Measurements from ENCODE around the gene FGF22. TPM values are rescaled to one million over a fixed set of nuclear protein-coding genes. Genes with fewer than 3 reads are reported as not detected.
A peak's percentile ranks its signal among the peaks of the same experiment; 100 is the strongest.

The FGF22 gene
- total and polyA plus RNA-seq, 2 donors (not counting 1 experiment from before 2014, with no cell fraction given): 0.34 to 2.9 TPM

DNA sequence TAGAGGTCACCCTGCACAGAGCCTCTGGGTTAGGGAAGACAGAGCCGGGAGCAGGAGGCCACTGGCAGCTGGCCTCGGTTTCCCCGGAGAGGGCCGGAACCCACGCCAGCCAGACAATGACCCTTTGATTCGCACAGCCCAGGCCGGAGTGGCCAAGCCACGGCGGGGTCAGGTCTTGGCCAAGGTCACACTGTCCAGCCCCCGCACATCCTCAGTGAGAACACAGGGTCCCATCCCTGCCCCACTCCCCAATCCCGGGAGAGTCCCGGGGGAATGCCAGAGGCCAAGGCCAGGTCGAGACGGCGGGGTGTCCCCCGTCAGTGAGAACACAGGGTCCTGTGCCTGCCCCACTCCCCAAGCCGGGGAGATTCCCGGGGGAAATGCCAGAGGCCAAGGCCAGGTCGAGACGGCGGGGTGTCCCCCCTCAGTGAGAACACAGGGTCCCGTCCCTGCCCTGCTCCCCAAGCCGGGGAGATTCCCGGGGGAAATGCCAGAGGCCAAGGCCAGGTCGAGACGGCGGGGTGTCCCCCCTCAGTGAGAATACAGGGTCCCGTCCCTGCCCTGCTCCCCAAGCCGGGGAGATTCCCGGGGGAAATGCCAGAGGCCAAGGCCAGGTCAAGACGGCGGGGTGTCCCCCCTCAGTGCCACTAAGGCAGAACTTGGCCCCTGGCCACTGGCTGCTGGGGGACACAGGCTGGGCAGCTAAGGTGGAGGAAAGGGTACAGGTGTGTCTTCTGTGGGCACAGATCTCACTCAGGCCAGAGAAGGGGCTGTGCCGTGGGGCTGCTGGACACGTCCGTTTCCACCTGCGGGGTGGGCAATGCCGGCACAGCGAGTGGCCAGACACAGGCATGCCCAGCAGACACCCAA is 34.8 kb downstream of the FGF22 start:
- Mint-ChIP-seq H3K9me3 (ENCODE audit: insufficient read depth) (no peaks in the 10 kb centered on the region), H3K4me1 (peaks cover 9% of the 10 kb centered on the region), H3K27me3 (peaks cover 14% of the 10 kb centered on the region), H3K4me3 (no peak overlapping the region), H3K27ac (no peak overlapping the region)
- no peak for TF ChIP-seq EZH2 (IDR thresholded peaks at IDR 0.05; ENCODE audit: borderline replicate concordance, insufficient read depth, low read depth, low read length, poor library complexity, severe bottlenecking)
- no peak for TF ChIP-seq CTCF (IDR thresholded peaks at IDR 0.05)
- intact Hi-C loops (cut with micrococcal nuclease): no loop called here
- Histone ChIP-seq H3K27ac (ENCODE audit: low read length in 2 of 2) (no peak overlapping the region), H3K9ac (ENCODE audit: low read length) (no peak overlapping the region), H3K4me2 (replicated peaks; ENCODE audit: low read depth, low read length, poor library complexity, severe bottlenecking) (no peak overlapping the region), H3K36me3 (replicated peaks in 1 of 2; ENCODE audit: control extremely low read depth in 1 of 2, control insufficient read depth in 1 of 2, extremely low read depth in 1 of 2, insufficient read depth in 2 of 2, low read length in 1 of 2) (no peaks in the 10 kb centered on the region), H2AFZ (ENCODE audit: insufficient read depth, low read depth, low read length, poor library complexity, severe bottlenecking) (no peak overlapping the region), H3K79me2 (ENCODE audit: control insufficient read depth, insufficient read depth, low read length) (no peaks in the 10 kb centered on the region), H3K27me3 (replicated peaks in 1 of 4; ENCODE audit: control extremely low read depth in 1 of 4, control insufficient read depth in 3 of 4, insufficient read depth in 4 of 4, low read length in 3 of 4) (peaks cover 0 to 46% (median 12%) of the 10 kb centered on the region in 4 experiments), H3K9me3 (ENCODE audit: control extremely low read depth in 1 of 3, control insufficient read depth in 2 of 3, insufficient read depth in 1 of 3, low read length in 2 of 3) (peaks cover 0 to 22% (median 0%) of the 10 kb centered on the region in 3 donors), H3K4me1 (ENCODE audit: control insufficient read depth in 2 of 2, insufficient read depth in 2 of 2, low read length in 2 of 2) (peaks cover 11% of the 10 kb centered on the region in 2 donors), H4K20me1 (ENCODE audit: control insufficient read depth, insufficient read depth, low read length, poor library complexity, severe bottlenecking) (peaks cover 18% of the 10 kb centered on the region), H3K4me3 (ENCODE audit: control extremely low read depth in 1 of 5, extremely low read depth in 1 of 5, insufficient read depth in 1 of 5, low read depth in 2 of 5, low read length in 4 of 5) (no peak overlapping the region)
- ChIA-PET CTCF (no interaction called here), POLR2A (no interaction called here)
- no peak for DNase-seq
- ATAC-seq (ENCODE audit: low read depth): no peak
- 79% methylated on average over 34 of the region's 38 CpGs for WGBS (ENCODE audit: insufficient coverage)

GRCh38 chr19:676007-676338 is 36.3 kb downstream of the FGF22 start:
- H3K4me3 ChIP-seq (ENCODE audit: control extremely low read depth in 1 of 5, extremely low read depth in 1 of 5, insufficient read depth in 1 of 5, low read depth in 2 of 5, low read length in 4 of 5): no peak overlapping the region
- H3K27me3 ChIP-seq (replicated peaks in 1 of 4; ENCODE audit: control extremely low read depth in 1 of 4, control insufficient read depth in 3 of 4, insufficient read depth in 4 of 4, low read length in 3 of 4): peaks cover 0 to 39% (median 12%) of the 10 kb centered on the region in 4 experiments
- TF ChIP-seq CTCF (IDR thresholded peaks at IDR 0.05) (no peak), EZH2 (IDR thresholded peaks at IDR 0.05; ENCODE audit: borderline replicate concordance, insufficient read depth, low read depth, low read length, poor library complexity, severe bottlenecking) (no peak)
- CTCF ChIA-PET: no interaction called here
- peak overlapping the region; percentile 22 for H3K4me2 ChIP-seq (replicated peaks; ENCODE audit: low read depth, low read length, poor library complexity, severe bottlenecking)
- H3K4me1 ChIP-seq (ENCODE audit: control insufficient read depth in 2 of 2, insufficient read depth in 2 of 2, low read length in 2 of 2): peaks cover 13 to 18% of the 10 kb centered on the region in 2 donors
- ATAC-seq (ENCODE audit: low read depth) (no peak), DNase-seq (no peak)
- WGBS (ENCODE audit: insufficient coverage): 11% methylated on average over 31 of the region's 31 CpGs
- Mint-ChIP-seq H3K27me3 (peaks cover 14% of the 10 kb centered on the region), H3K27ac (no peak overlapping the region), H3K4me1 (peaks cover 12% of the 10 kb centered on the region), H3K4me3 (no peak overlapping the region), H3K9me3 (ENCODE audit: insufficient read depth) (no peaks in the 10 kb centered on the region)
- intact Hi-C loops (cut with micrococcal nuclease): no loop called here
- peaks cover 0 to 21% (median 0%) of the 10 kb centered on the region in 3 donors for H3K9me3 ChIP-seq (ENCODE audit: control extremely low read depth in 1 of 3, control insufficient read depth in 2 of 3, insufficient read depth in 1 of 3, low read length in 2 of 3)
- H3K79me2 ChIP-seq (ENCODE audit: control insufficient read depth, insufficient read depth, low read length): no peaks in the 10 kb centered on the region
- POLR2A ChIA-PET: interaction anchor here (0.7 kb wide), 1 partner anchor 145 kb away, joined by 3 read pairs; no protein-coding TSS in a partner anchor
- H3K36me3 ChIP-seq (replicated peaks in 1 of 2; ENCODE audit: control extremely low read depth in 1 of 2, control insufficient read depth in 1 of 2, extremely low read depth in 1 of 2, insufficient read depth in 2 of 2, low read length in 1 of 2): no peaks in the 10 kb centered on the region
- H3K9ac ChIP-seq (ENCODE audit: low read length): no peak overlapping the region
- H2AFZ ChIP-seq (ENCODE audit: insufficient read depth, low read depth, low read length, poor library complexity, severe bottlenecking): no peak overlapping the region
- peaks cover 19% of the 10 kb centered on the region for H4K20me1 ChIP-seq (ENCODE audit: control insufficient read depth, insufficient read depth, low read length, poor library complexity, severe bottlenecking)
- no peak overlapping the region for H3K27ac ChIP-seq (ENCODE audit: low read length in 2 of 2)

Measured in B cell (primary cell).